ENCODE measurements around the gene NTM. TPM values are rescaled to one million over a fixed set of nuclear protein-coding genes. Genes with fewer than 3 reads are reported as not detected.
A peak's percentile ranks its signal among the peaks of the same experiment; 100 is the strongest.

Gene NTM
- total RNA-seq, 8 experiments from 2014 or later, result 0.80 to 169 (median 18.6) TPM

DNA sequence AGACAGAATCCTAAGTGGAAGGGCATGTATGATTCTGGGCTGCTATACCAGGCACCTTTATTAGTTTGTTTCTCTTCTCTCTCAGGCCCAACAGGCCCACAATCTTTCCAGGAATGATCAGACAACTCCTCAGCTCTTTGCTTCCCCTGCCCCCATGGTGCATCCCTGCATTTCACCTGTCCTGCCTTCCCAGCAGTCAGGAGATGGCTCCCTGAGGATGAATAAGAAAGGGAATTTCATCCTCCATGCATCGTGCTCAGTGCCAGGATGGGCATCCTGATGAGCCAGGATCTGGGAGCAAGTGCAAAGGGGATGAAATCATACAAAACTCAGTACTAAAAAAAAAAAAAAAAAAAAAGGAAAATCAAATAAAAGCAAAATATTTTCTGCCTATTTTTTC, 18.6 kb upstream of the NTM start:
- Histone ChIP-seq H3K27ac (no peak overlapping the region), H3K4me1 (replicated peaks in 1 of 2) (peaks cover 4 to 8% of the 10 kb centered on the region in 2 donors), H3K4me3 (no peak overlapping the region)
- WGBS, 10 experiments, result 0 to 60% (median 17%) methylated on average over 1 of the region's 1 CpG; no CpG with 5 or more reads in 1 of the 10 experiments
- in situ Hi-C loops (cut with MboI; ENCODE audit: low pct_unique_long_range_greater_than_20kb in 2 of 9, low sequenced_read_pairs in 9 of 9, unreplicated experiment in 9 of 9), result no loop called here
- ATAC-seq (replicated peaks in 6 of 8), result no peak

DNA sequence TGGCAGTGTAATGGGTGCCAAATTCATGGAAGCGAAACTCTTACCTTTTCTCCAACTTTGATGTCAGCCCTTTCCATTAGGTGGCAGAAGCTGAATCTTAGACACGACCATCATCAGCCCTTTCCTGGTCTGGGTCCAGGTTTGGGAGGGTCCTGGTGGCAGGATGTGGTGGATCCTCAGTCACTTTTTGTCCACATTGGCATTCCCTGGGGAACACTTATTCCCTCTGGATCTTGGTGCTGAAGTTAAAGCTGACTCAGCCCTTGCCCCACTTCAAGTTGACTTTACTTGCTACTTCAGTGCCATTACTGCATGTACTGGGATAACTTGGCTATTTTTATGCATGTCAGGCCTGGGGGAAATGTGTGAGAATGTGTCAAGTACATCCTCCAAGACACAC, 16.6 kb upstream of the NTM start:
- 25 to 83% (median 57%) methylated on average over 1 to 2 of the region's 2 CpGs; no CpG with 5 or more reads in 4 of the 10 experiments for WGBS, 10 experiments
- no peak for ATAC-seq (replicated peaks in 6 of 8)
- H3K27ac ChIP-seq, result peak overlapping the region in 1 of 2 donors; percentile 61
- in situ Hi-C loops (cut with MboI; ENCODE audit: low pct_unique_long_range_greater_than_20kb in 2 of 9, low sequenced_read_pairs in 9 of 9, unreplicated experiment in 9 of 9), result no loop called here
- H3K4me3 ChIP-seq, result no peak overlapping the region
- peaks cover 4 to 8% of the 10 kb centered on the region in 2 donors for H3K4me1 ChIP-seq (replicated peaks in 1 of 2)

DNA sequence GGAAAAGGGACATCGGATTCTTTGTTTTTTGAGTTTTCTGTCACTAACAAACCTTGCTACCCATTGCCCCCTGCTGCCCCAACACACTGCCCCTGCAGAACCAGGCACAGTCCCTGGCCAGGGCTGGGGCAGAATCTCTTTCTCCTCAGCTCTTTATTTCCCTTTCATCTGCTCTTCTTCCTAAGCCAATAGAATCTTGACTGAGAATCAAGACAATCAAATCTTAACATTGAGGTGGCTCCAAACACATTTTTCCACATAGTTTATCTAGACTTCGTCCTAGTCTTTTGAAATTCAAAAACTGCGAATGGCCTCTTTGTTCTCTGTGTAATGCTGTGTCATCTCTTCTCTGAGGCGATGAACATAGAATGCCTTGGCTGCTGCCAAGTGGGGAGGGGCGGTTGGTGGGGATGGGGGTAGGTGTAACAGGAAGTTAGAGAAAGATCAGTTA, 16.1 kb upstream of the NTM start:
- peak in 6 of 8 experiments; percentile 48 to 82 (median 75) for ATAC-seq (replicated peaks in 6 of 8)
- H3K27ac ChIP-seq, result peak overlapping the region in 1 of 2 donors; percentile 61
- WGBS, 10 experiments, result 10 to 90% (median 33%) methylated on average over 2 to 5 of the region's 5 CpGs; no CpG with 5 or more reads in 2 of the 10 experiments
- H3K4me3 ChIP-seq, result no peak overlapping the region
- H3K4me1 ChIP-seq (replicated peaks in 1 of 2), result peaks cover 4 to 8% of the 10 kb centered on the region in 2 donors
- in situ Hi-C loops (cut with MboI; ENCODE audit: low pct_unique_long_range_greater_than_20kb in 2 of 9, low sequenced_read_pairs in 9 of 9, unreplicated experiment in 9 of 9), result no loop called here

DNA sequence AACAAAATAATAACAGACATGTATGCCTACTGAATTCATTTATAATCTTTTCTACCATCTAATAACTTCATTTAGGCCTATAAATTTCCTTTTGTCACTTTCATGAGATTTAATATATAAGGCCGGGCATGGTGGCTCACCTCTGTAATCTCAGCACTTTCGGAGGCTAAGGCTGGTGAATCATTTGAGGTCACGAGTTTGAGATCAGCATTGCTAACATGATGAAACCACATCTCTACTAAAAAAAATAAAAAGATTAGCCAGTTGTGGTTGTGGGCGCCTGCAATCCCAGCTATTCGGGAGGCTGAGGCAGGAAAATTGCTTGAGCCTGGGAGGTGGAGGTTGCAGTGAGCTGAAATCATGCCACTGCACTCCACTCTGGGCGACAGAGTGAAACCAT, 14.2 kb upstream of the NTM start:
- peak in 4 of 8 experiments; percentile 18 to 48 (median 22) for ATAC-seq (replicated peaks in 6 of 8)
- in situ Hi-C loops (cut with MboI; ENCODE audit: low pct_unique_long_range_greater_than_20kb in 2 of 9, low sequenced_read_pairs in 9 of 9, unreplicated experiment in 9 of 9), result no loop called here
- H3K27ac ChIP-seq, result no peak overlapping the region
- WGBS, 10 experiments, result 14 to 100% (median 80%) methylated on average over 1 to 6 of the region's 6 CpGs; no CpG with 5 or more reads in 1 of the 10 experiments
- H3K4me3 ChIP-seq, result no peak overlapping the region
- peaks cover 4 to 8% of the 10 kb centered on the region in 2 donors for H3K4me1 ChIP-seq (replicated peaks in 1 of 2)

GRCh38 chr11:131365329-131365930, 5.0 kb upstream of the NTM start:
- ATAC-seq (replicated peaks in 6 of 8), result peak in 5 of 8 experiments; percentile 31 to 64 (median 53)
- in situ Hi-C loops (cut with MboI; ENCODE audit: low pct_unique_long_range_greater_than_20kb in 2 of 9, low sequenced_read_pairs in 9 of 9, unreplicated experiment in 9 of 9), result no loop called here
- Histone ChIP-seq H3K27ac (peak overlapping the region in 1 of 2 donors; percentile 34), H3K4me1 (replicated peaks in 1 of 2) (peaks cover 8 to 14% of the 10 kb centered on the region in 2 donors), H3K4me3 (no peak overlapping the region)
- WGBS, 10 experiments, result 0 to 83% (median 76%) methylated on average over 1 to 3 of the region's 4 CpGs; no CpG with 5 or more reads in 5 of the 10 experiments

GRCh38 chr11:131370901-131371790, 731 bp downstream of the NTM start:
- peak; percentile 54 to 80 (median 68) for ATAC-seq (replicated peaks in 6 of 8)
- in situ Hi-C loops (cut with MboI; ENCODE audit: low pct_unique_long_range_greater_than_20kb in 2 of 9, low sequenced_read_pairs in 9 of 9, unreplicated experiment in 9 of 9), result no loop called here
- 0 to 20% (median 3%) methylated on average over 2 to 16 of the region's 26 CpGs for WGBS, 10 experiments
- H3K4me1 ChIP-seq (replicated peaks in 1 of 2), result peaks cover 27 to 41% of the 10 kb centered on the region in 2 donors
- peak overlapping the region; percentile 33 to 46 (median 41) for H3K4me3 ChIP-seq
- no peak overlapping the region for H3K27ac ChIP-seq

DNA sequence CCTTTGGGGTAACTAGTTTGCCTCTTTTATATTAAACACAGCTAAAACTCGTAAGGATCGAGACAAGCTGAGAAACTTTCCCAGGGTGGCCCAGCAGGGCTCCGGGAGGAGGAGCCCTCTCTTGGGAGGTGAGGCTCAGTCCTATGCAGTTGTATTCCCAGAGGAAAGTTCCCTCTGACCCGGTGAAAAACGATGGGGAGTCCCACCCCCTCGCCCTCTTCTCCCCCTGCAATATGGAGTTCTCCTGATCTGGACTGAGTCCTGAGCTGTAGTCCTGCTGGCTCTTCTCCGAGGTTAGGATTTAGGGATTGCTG, 1.3 kb downstream of the NTM start:
- H3K4me1 ChIP-seq (replicated peaks in 1 of 2), result peaks cover 27 to 42% of the 10 kb centered on the region in 2 donors
- peak overlapping the region; percentile 33 to 46 (median 41) for H3K4me3 ChIP-seq
- H3K27ac ChIP-seq, result no peak overlapping the region
- ATAC-seq (replicated peaks in 6 of 8), result peak in 4 of 8 experiments; percentile 6 to 14 (median 12)
- 0 to 83% (median 0%) methylated on average over 1 to 3 of the region's 7 CpGs; no CpG with 5 or more reads in 1 of the 10 experiments for WGBS, 10 experiments
- in situ Hi-C loops (cut with MboI; ENCODE audit: low pct_unique_long_range_greater_than_20kb in 2 of 9, low sequenced_read_pairs in 9 of 9, unreplicated experiment in 9 of 9), result no loop called here

GRCh38 chr11:131372234-131372962, 2.0 kb downstream of the NTM start:
- peaks cover 27 to 42% of the 10 kb centered on the region in 2 donors for H3K4me1 ChIP-seq (replicated peaks in 1 of 2)
- WGBS, 10 experiments, result 43 to 100% (median 78%) methylated on average over 1 to 5 of the region's 10 CpGs; no CpG with 5 or more reads in 2 of the 10 experiments
- peak overlapping the region; percentile 33 to 46 (median 41) for H3K4me3 ChIP-seq
- no peak overlapping the region for H3K27ac ChIP-seq
- ATAC-seq (replicated peaks in 6 of 8), result peak in 1 of 8 experiments; percentile 64
- in situ Hi-C loops (cut with MboI; ENCODE audit: low pct_unique_long_range_greater_than_20kb in 2 of 9, low sequenced_read_pairs in 9 of 9, unreplicated experiment in 9 of 9), result no loop called here

- peak overlapping the region in 3 of 5 donors; percentile 5 to 46 (median 41) for H3K4me3 ChIP-seq
- no peak for ATAC-seq (replicated peaks in 6 of 8)
- in situ Hi-C loops (cut with MboI; ENCODE audit: low pct_unique_long_range_greater_than_20kb in 2 of 9, low sequenced_read_pairs in 9 of 9, unreplicated experiment in 9 of 9), result no loop called here
- H3K27ac ChIP-seq, result no peak overlapping the region
- H3K4me1 ChIP-seq (replicated peaks in 1 of 2), result peaks cover 27 to 42% of the 10 kb centered on the region in 2 donors
- 10 to 93% (median 55%) methylated on average over 2 to 3 of the region's 9 CpGs; no CpG with 5 or more reads in 5 of the 10 experiments for WGBS, 10 experiments
Observed at GRCh38 chr11:131373095-131373725, 2.8 kb downstream of the NTM start.

DNA sequence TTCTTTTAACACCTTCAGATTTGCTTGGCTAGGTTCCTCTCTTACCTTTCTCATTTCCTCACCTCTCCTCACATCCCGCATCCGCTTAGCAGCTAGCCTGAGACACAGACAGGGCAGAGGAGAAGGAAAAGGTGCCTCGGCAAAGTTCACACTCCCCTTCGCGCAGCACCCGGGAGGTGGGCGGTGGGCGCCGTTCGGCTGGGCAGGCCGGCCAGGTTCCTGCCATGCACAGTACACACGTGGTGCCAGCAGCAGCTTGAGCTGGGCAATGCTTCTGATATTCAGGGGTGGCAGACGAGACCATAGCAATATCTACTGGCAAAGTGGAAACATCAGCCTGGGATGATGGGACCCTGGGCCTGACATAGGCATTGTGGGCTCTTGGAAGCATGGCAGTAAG, 3.3 kb downstream of the NTM start:
- 51 to 98% (median 94%) methylated on average over 3 to 12 of the region's 13 CpGs; no CpG with 5 or more reads in 6 of the 10 experiments for WGBS, 10 experiments
- H3K4me3 ChIP-seq, result peak overlapping the region in 2 of 5 donors; percentile 41 to 46
- no peak for ATAC-seq (replicated peaks in 6 of 8)
- in situ Hi-C loops (cut with MboI; ENCODE audit: low pct_unique_long_range_greater_than_20kb in 2 of 9, low sequenced_read_pairs in 9 of 9, unreplicated experiment in 9 of 9), result no loop called here
- H3K27ac ChIP-seq, result no peak overlapping the region
- peaks cover 27 to 42% of the 10 kb centered on the region in 2 donors for H3K4me1 ChIP-seq (replicated peaks in 1 of 2)

DNA sequence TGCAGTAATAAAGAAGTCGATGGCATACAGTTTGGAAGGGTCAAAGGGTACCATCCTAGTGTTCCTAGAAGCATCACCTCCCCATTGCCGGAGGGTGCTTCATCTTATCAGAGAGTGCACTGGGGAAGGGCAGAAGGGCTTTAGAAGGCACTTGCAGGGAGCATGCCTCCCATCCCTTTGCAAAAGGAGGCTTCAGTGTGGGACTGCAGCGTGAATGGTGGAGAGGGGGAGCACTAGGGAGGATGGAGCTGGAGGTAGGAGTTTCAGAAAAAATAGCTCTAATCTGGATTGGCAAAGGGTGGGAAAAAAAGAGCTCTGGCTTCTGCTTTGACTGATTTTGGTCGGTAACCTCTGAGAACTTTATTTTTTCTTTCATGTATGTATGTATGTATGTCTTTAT, 5.0 kb downstream of the NTM start:
- no peak for ATAC-seq (replicated peaks in 6 of 8)
- H3K4me1 ChIP-seq (replicated peaks in 1 of 2), result peaks cover 27 to 42% of the 10 kb centered on the region in 2 donors
- no peak overlapping the region for H3K4me3 ChIP-seq
- 0 to 58% (median 30%) methylated on average over 1 to 3 of the region's 4 CpGs; no CpG with 5 or more reads in 1 of the 10 experiments for WGBS, 10 experiments
- in situ Hi-C loops (cut with MboI; ENCODE audit: low pct_unique_long_range_greater_than_20kb in 2 of 9, low sequenced_read_pairs in 9 of 9, unreplicated experiment in 9 of 9), result no loop called here
- no peak overlapping the region for H3K27ac ChIP-seq

GRCh38 chr11:131375915-131376314, 5.5 kb downstream of the NTM start:
- Histone ChIP-seq H3K4me3 (no peak overlapping the region), H3K27ac (no peak overlapping the region), H3K4me1 (replicated peaks in 1 of 2) (peaks cover 27 to 42% of the 10 kb centered on the region in 2 donors)
- in situ Hi-C loops (cut with MboI; ENCODE audit: low pct_unique_long_range_greater_than_20kb in 2 of 9, low sequenced_read_pairs in 9 of 9, unreplicated experiment in 9 of 9), result no loop called here
- WGBS, 10 experiments, result 0 to 87% (median 71%) methylated on average over 2 to 3 of the region's 3 CpGs
- ATAC-seq (replicated peaks in 6 of 8), result no peak
